ENCODE measurements around the gene PIP5K1A.

PIP5K1A gene

GRCh38 chr1:151199873-151200581, 1.7 kb downstream of the PIP5K1A start:
- Histone ChIP-seq H3K4me3 (ENCODE audit: low read depth, low read length) (peak overlapping the region; percentile 94), H3K9me3 (ENCODE audit: control insufficient read depth, insufficient read depth, low read depth, low read length) (no peaks in the 10 kb centered on the region), H3K4me1 (ENCODE audit: control insufficient read depth, insufficient read depth, low read length) (peaks cover 8% of the 10 kb centered on the region), H3K36me3 (ENCODE audit: control insufficient read depth in 2 of 2, insufficient read depth in 1 of 2, low read length in 2 of 2) (peaks cover 20 to 32% of the 10 kb centered on the region in 2 experiments; a peak in 2 of 3 replicates), H3K27ac (ENCODE audit: extremely low read depth, low read depth, low read length) (peak overlapping the region; percentile 80)
- ChIA-PET CTCF (interaction anchor here (0.6 to 2.4 kb wide), 3 partner anchors 27 to 946 kb away, joined by 3 to 11 read pairs (median 4); no protein-coding TSS in a partner anchor), POLR2A (interaction anchor here (0.5 to 2.2 kb wide), 7 partner anchors 10 to 302 kb away, joined by 3 to 9 read pairs (median 4); partner anchors contain the start of genes PSMD4 and VPS72)
- TF ChIP-seq ZFHX2 (tag by site-specific recombination; conservative IDR thresholded peaks at IDR 0.05) = 0 out of 2 replicates have a peak, but pooled peaks have one; percentile 8
- 0 out of 2 replicates have a peak, but pooled peaks have one; percentile 27 for TF ChIP-seq ZNF24 (tag by site-specific recombination; IDR thresholded peaks at IDR 0.05)
- peak; percentile 18; the same call in 1 of the 2 replicates for TF ChIP-seq ZBTB17 (tag by site-specific recombination; IDR thresholded peaks at IDR 0.05)
- TF ChIP-seq ZNF792 (tag by site-specific recombination; IDR thresholded peaks at IDR 0.05) = no peak
- TF ChIP-seq TSHZ1 (tag by site-specific recombination; IDR thresholded peaks at IDR 0.05; ENCODE audit: borderline replicate concordance) = no peak
- peak; percentile 25; the same call in 1 of the 2 replicates for TF ChIP-seq INSM2 (tag by site-specific recombination; IDR thresholded peaks at IDR 0.05)
- no peak for TF ChIP-seq ZNF621 (tag by site-specific recombination; IDR thresholded peaks at IDR 0.05)
- TF ChIP-seq OSR2 (tag by site-specific recombination; IDR thresholded peaks at IDR 0.05) = no peak
- peak; percentile 41; the same call in 1 of the 2 replicates for TF ChIP-seq ZNF366 (tag by site-specific recombination; conservative IDR thresholded peaks at IDR 0.05)
- TF ChIP-seq SP7 (tag by site-specific recombination; IDR thresholded peaks at IDR 0.05) = peak; percentile 24; the same call in 1 of the 2 replicates
- no peak for TF ChIP-seq ZNF776 (tag by site-specific recombination; IDR thresholded peaks at IDR 0.05; ENCODE audit: borderline replicate concordance)
- peak; percentile 66 for TF ChIP-seq ZNF394 (tag by site-specific recombination; IDR thresholded peaks at IDR 0.05; ENCODE audit: borderline replicate concordance)
- TF ChIP-seq ZNF302 (tag by site-specific recombination; IDR thresholded peaks at IDR 0.05; ENCODE audit: low read depth) = no peak
- 0 out of 2 replicates have a peak, but pooled peaks have one; percentile 16 for TF ChIP-seq ZNF558 (tag by site-specific recombination; IDR thresholded peaks at IDR 0.05)
- 0 out of 2 replicates have a peak, but pooled peaks have one; percentile 7 for TF ChIP-seq ATF2 (tag by site-specific recombination; IDR thresholded peaks at IDR 0.05; ENCODE audit: low read depth)
- TF ChIP-seq PATZ1 (tag by site-specific recombination; IDR thresholded peaks at IDR 0.05) = peak; percentile 72
- TF ChIP-seq ZNF488 (tag by site-specific recombination; IDR thresholded peaks at IDR 0.05) = no peak
- peak; percentile 60 for TF ChIP-seq ZNF398 (tag by site-specific recombination; IDR thresholded peaks at IDR 0.05)
- TF ChIP-seq ZIC2 (tag by site-specific recombination; IDR thresholded peaks at IDR 0.05) = no peak
- peak; percentile 52 for TF ChIP-seq PRDM10 (tag by site-specific recombination; IDR thresholded peaks at IDR 0.05)
